IgD-negative memory B cell (primary cell): ENCODE data around the gene PKP3. TPM values are rescaled to one million over a fixed set of nuclear protein-coding genes. Genes with fewer than 3 reads are reported as not detected.

Source experiments
- H3K27ac Mint-ChIP-seq, 3 donors: one replicate each; pipeline ENCODE4 v1.8.0; 2020 to 2022; ENCODE audit warnings: mild to moderate bottlenecking in 3 of 3, mixed read lengths in 3 of 3, moderate library complexity in 1 of 3
- H3K27me3 Mint-ChIP-seq: one replicate; pipeline ENCODE4 v1.8.0; 2021; ENCODE audit warnings: mixed read lengths
- H3K36me3 Mint-ChIP-seq: one replicate; pipeline ENCODE4 v1.8.0; 2020; ENCODE audit warnings: mild to moderate bottlenecking, mixed read lengths
- H3K4me1 Mint-ChIP-seq, 3 donors: one replicate each; pipeline ENCODE4 v1.8.0; 2020 to 2022; ENCODE audit warnings: mixed read lengths in 3 of 3, mild to moderate bottlenecking in 1 of 3
- H3K4me3 Mint-ChIP-seq, 4 donors: one replicate each; pipeline ENCODE4 v1.8.0; 2020 to 2022; ENCODE audit warnings: mild to moderate bottlenecking in 4 of 4, mixed read lengths in 4 of 4, moderate library complexity in 3 of 4
- H3K9me3 Mint-ChIP-seq, 3 donors: one replicate each; pipeline ENCODE4 v1.8.0; 2020 to 2021; ENCODE audit warnings: mixed read lengths in 3 of 3, mild to moderate bottlenecking in 1 of 3
- polyA plus RNA-seq: library from polyadenylated mRNA; unstranded; fragments of 300-500 nt; fragmentation: Illumina TruSeq; gene quantifications from one replicate; pipeline ENCODE4 v1.2.3, GENCODE V29; 2021

Gene PKP3
- polyA plus RNA-seq, 1 donor from 2014 or later = not detected

- H3K36me3 Mint-ChIP-seq = peaks cover 5% of the 10 kb centered on the region
- H3K4me1 Mint-ChIP-seq = peaks cover 26 to 37% (median 36%) of the 10 kb centered on the region in 3 donors
- peak overlapping the region in 1 of 3 donors; percentile 83 for H3K27ac Mint-ChIP-seq
- no peaks in the 10 kb centered on the region for H3K27me3 Mint-ChIP-seq
- no peaks in the 10 kb centered on the region for H3K9me3 Mint-ChIP-seq
- peak overlapping the region in 2 of 4 donors; percentile 12 to 67 for H3K4me3 Mint-ChIP-seq
Measured at GRCh38 chr11:452916-453527, 59.0 kb downstream of the PKP3 start.

GRCh38 chr11:453564-453963 is 59.6 kb downstream of the PKP3 start:
- H3K36me3 Mint-ChIP-seq = peaks cover 5% of the 10 kb centered on the region
- H3K27me3 Mint-ChIP-seq = no peaks in the 10 kb centered on the region
- no peaks in the 10 kb centered on the region for H3K9me3 Mint-ChIP-seq
- H3K4me1 Mint-ChIP-seq = peaks cover 25 to 36% (median 35%) of the 10 kb centered on the region in 3 donors
- no peak overlapping the region for H3K4me3 Mint-ChIP-seq
- H3K27ac Mint-ChIP-seq = no peak overlapping the region

- Mint-ChIP-seq H3K4me3 (peak overlapping the region in 1 of 4 donors; percentile 23), H3K4me1 (peaks cover 20 to 33% (median 32%) of the 10 kb centered on the region in 3 donors), H3K9me3 (no peaks in the 10 kb centered on the region), H3K27me3 (no peaks in the 10 kb centered on the region), H3K36me3 (peaks cover 5% of the 10 kb centered on the region), H3K27ac (no peak overlapping the region)
Measured at GRCh38 chr11:454043-454442, 60.0 kb downstream of the PKP3 start.

Other genes with a start within 250 kb of the PKP3 start
- gene SCGB1C1, start 201.1 kb upstream of the PKP3 start, polyA plus RNA-seq = not detected
- 44.4 TPM for gene BET1L, start 186.8 kb upstream of the PKP3 start, polyA plus RNA-seq
- 65.7 TPM for gene RIC8A, start 186.5 kb upstream of the PKP3 start, polyA plus RNA-seq
- 11.6 TPM for gene SIRT3, start 157.9 kb upstream of the PKP3 start, polyA plus RNA-seq
- 179 TPM for gene PSMD13, start 157.2 kb upstream of the PKP3 start, polyA plus RNA-seq
- 5.9 TPM for gene NLRP6, start 115.8 kb upstream of the PKP3 start, polyA plus RNA-seq
- gene PGGHG, start 105.1 kb upstream of the PKP3 start, polyA plus RNA-seq = 6.1 TPM
- gene IFITM5, start 94.7 kb upstream of the PKP3 start, polyA plus RNA-seq = not detected
- 1,305 TPM for gene IFITM2, start 86.4 kb upstream of the PKP3 start, polyA plus RNA-seq
- 233 TPM for gene IFITM1, start 80.2 kb upstream of the PKP3 start, polyA plus RNA-seq
- gene IFITM3, start 73.3 kb upstream of the PKP3 start, polyA plus RNA-seq = 1.4 TPM
- gene B4GALNT4, start 24.7 kb upstream of the PKP3 start, polyA plus RNA-seq = not detected
- 130 TPM for gene SIGIRR, start 20.8 kb downstream of the PKP3 start, polyA plus RNA-seq
- 4.9 TPM for gene ANO9, start 47.8 kb downstream of the PKP3 start, polyA plus RNA-seq
- 10.9 TPM for gene PTDSS2, start 56.1 kb downstream of the PKP3 start, polyA plus RNA-seq
- 202 TPM for gene RNH1, start 113.0 kb downstream of the PKP3 start, polyA plus RNA-seq
- 22.5 TPM for gene HRAS, start 141.4 kb downstream of the PKP3 start, polyA plus RNA-seq
- 2.6 TPM for gene LRRC56, start 143.3 kb downstream of the PKP3 start, polyA plus RNA-seq
- gene LMNTD2, start 166.5 kb downstream of the PKP3 start, polyA plus RNA-seq = 3.8 TPM
- gene RASSF7, start 166.8 kb downstream of the PKP3 start, polyA plus RNA-seq = 42.0 TPM
- gene PHRF1, start 182.3 kb downstream of the PKP3 start, polyA plus RNA-seq = 15.4 TPM
- gene IRF7, start 221.7 kb downstream of the PKP3 start, polyA plus RNA-seq = 103 TPM
- gene CDHR5, start 230.7 kb downstream of the PKP3 start, polyA plus RNA-seq = not detected
- gene SCT, start 233.0 kb downstream of the PKP3 start, polyA plus RNA-seq = not detected
- not detected for gene DRD4, start 243.1 kb downstream of the PKP3 start, polyA plus RNA-seq